ENCODE results near the gene LONP1. TPM values are rescaled to one million over a fixed set of nuclear protein-coding genes. Genes with fewer than 3 reads are reported as not detected.

LONP1 gene
- total and polyA plus RNA-seq, 2 of the 8 experiments (the other 6 are each of a cell fraction or from before 2014, with no cell fraction given) = 98.1 to 117 TPM

- TF ChIP-seq POLR2A (IDR thresholded peaks at IDR 0.05; ENCODE audit: control extremely low read depth in 1 of 2, low read depth in 2 of 2, low read length in 2 of 2) (no peak), CREB1 (IDR thresholded peaks at IDR 0.05) (no peak), SAP30 (IDR thresholded peaks at IDR 0.05; ENCODE audit: insufficient read depth, insufficient replicate concordance, low read length) (no peak), GABPA (IDR thresholded peaks at IDR 0.05; ENCODE audit: borderline replicate concordance, insufficient read depth, low read length) (no peak), CBX8 (IDR thresholded peaks at IDR 0.05; ENCODE audit: borderline replicate concordance, low read depth, low read length) (no peak), BACH1 (IDR thresholded peaks at IDR 0.05; ENCODE audit: low read length) (no peak)
Observed at GRCh38 chr19:5681391-5682106, 38.4 kb downstream of the LONP1 start (continued).

All from H1 (cell line).